Astrocyte (in vitro differentiated cells and primary cell): Measurements from ENCODE around the gene CRYBG1.

Experiments
- CTCF ChIP-seq: IDR thresholded peaks from 2 replicates; pipeline ENCODE4 v1.5.1; 2011; ENCODE audit warnings: low read depth, mild to moderate bottlenecking, inconsistent platforms, low read length, moderate library complexity; ENCODE audit not compliant: insufficient read depth
- EZH2 ChIP-seq: IDR thresholded peaks from 2 replicates; pipeline ENCODE4 v1.6.1; 2012; ENCODE audit warnings: mild to moderate bottlenecking, low read length, inconsistent platforms; ENCODE audit not compliant: insufficient read depth

GRCh38 chr6:106536851-106537250 lies 176.3 kb downstream of the CRYBG1 start:
- TF ChIP-seq CTCF = no peak
- TF ChIP-seq EZH2 = no peak
